PFSK-1 (cell line): ENCODE results near the gene PTCD1.

ENCODE experiments used
- FOXP2 ChIP-seq: optimal IDR thresholded peaks from 2 replicates; pipeline ENCODE3; 2011; ENCODE audit warnings: borderline replicate concordance, control low read depth, inconsistent platforms; ENCODE audit not compliant: insufficient read depth; ENCODE audit errors: extremely low read length, extremely low read depth
- POLR2AphosphoS5 ChIP-seq: IDR thresholded peaks from 2 replicates; pipeline ENCODE4 v1.6.1; 2012; ENCODE audit warnings: low read depth, mild to moderate bottlenecking, control low read depth, low read length, moderate library complexity
- SIN3A ChIP-seq: IDR thresholded peaks from 2 replicates; pipeline ENCODE4 v1.6.1; 2012; ENCODE audit warnings: mild to moderate bottlenecking, low read length, moderate library complexity, borderline replicate concordance; ENCODE audit not compliant: insufficient read depth
- TAF1 ChIP-seq: IDR thresholded peaks from 2 replicates; pipeline ENCODE4 v1.6.1; 2012; ENCODE audit warnings: low read length, control low read depth, borderline replicate concordance; ENCODE audit not compliant: insufficient read depth
- TF ChIP-seq, protein P1 (sequence below), 2 experiments: IDR thresholded peaks; 2 replicates each; pipeline versions ENCODE4 v1.6.1 to v1.8.0; 2011 to 2012; ENCODE audit warnings: low read depth in 2 of 2, low read length in 2 of 2, control low read depth in 1 of 2, inconsistent platforms in 1 of 2, mild to moderate bottlenecking in 1 of 2, moderate library complexity in 1 of 2; ENCODE audit not compliant: insufficient read depth in 1 of 2

PTCD1 gene

DNA sequence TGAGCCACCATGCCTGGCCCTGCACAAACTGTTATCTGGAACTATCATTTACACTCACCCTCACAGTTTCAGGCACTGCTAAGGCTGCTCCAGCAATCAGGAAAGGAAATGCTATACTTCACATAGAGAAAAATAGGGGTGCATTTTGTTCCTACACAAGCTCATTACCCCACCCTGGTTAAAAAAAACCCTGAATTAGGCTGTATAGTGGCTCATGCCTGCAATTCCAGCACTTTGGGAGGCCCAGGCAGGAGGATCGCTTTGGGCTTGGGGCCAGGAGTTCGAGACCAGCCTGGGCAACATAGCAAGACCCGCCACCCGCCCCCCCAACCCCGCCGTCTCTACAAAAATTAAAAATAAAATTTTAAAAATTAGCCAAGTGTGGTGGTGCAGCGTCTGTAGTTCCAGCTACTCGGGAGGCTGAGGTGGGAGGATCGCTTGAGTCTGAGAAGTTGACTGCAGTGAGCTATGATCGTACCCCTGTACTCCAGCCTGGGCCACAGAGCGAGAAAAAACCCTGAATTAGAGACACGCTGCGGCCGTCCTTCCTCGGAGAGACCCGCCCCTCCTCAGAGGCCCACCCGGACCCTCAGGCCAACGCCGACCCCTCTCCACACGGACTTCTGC is 539 bp downstream of the PTCD1 start:
- no peak for TF ChIP-seq TAF1
- no peak for TF ChIP-seq FOXP2
- TF ChIP-seq SIN3A: no peak
- no peak for TF ChIP-seq POLR2AphosphoS5
- TF ChIP-seq, protein P1, sequence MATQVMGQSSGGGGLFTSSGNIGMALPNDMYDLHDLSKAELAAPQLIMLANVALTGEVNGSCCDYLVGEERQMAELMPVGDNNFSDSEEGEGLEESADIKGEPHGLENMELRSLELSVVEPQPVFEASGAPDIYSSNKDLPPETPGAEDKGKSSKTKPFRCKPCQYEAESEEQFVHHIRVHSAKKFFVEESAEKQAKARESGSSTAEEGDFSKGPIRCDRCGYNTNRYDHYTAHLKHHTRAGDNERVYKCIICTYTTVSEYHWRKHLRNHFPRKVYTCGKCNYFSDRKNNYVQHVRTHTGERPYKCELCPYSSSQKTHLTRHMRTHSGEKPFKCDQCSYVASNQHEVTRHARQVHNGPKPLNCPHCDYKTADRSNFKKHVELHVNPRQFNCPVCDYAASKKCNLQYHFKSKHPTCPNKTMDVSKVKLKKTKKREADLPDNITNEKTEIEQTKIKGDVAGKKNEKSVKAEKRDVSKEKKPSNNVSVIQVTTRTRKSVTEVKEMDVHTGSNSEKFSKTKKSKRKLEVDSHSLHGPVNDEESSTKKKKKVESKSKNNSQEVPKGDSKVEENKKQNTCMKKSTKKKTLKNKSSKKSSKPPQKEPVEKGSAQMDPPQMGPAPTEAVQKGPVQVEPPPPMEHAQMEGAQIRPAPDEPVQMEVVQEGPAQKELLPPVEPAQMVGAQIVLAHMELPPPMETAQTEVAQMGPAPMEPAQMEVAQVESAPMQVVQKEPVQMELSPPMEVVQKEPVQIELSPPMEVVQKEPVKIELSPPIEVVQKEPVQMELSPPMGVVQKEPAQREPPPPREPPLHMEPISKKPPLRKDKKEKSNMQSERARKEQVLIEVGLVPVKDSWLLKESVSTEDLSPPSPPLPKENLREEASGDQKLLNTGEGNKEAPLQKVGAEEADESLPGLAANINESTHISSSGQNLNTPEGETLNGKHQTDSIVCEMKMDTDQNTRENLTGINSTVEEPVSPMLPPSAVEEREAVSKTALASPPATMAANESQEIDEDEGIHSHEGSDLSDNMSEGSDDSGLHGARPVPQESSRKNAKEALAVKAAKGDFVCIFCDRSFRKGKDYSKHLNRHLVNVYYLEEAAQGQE (IDR thresholded peaks at IDR 0.05; ENCODE audit: insufficient read depth in 1 of 2, low read depth in 2 of 2, low read length in 2 of 2): no peak

DNA sequence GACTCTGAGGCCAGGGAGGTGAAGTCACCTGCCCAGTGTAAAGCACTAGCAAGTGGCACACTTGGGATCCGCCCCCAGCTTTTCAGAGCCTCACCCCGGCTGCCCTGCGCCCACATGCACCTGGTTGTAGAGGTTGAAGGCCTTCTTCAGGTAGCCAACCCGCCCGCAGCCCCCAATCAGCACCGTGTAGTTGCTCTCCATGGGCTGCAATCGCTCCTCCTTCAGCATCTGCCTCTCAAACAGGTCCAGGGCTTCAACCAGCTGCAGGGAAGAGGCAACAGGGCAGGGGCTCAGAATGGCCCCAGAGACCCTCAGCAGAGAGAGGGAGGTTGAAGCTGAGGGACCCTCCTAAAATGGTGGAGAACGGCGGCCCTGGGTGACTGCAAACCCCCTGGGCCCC is 5.4 kb downstream of the PTCD1 start:
- TF ChIP-seq FOXP2 (no peak), TAF1 (no peak), POLR2AphosphoS5 (no peak), SIN3A (no peak)
- TF ChIP-seq, protein P1 (IDR thresholded peaks at IDR 0.05; ENCODE audit: insufficient read depth in 1 of 2, low read depth in 2 of 2, low read length in 2 of 2): no peak

DNA sequence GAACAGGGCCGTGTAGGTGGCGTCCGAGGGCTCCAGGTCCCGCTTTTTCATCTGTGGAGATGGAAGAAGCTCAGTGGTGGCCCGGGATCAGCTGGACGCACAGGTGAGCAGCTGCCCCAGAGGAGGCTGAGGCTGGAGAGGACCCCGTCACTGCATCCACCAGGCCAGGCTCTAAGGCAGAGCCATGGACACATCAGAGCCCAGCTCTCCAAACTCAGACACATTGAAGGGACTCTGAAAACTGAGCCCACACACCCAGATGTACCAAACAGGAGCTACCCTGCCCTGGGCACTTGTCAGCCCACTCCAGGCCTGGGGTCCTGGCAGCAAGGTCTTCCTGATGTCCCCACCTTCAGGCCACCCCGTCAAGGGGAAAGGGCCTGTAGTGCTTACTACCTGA is 8.8 kb downstream of the PTCD1 start:
- TF ChIP-seq FOXP2 (no peak), SIN3A (no peak), TAF1 (no peak), POLR2AphosphoS5 (no peak)
- TF ChIP-seq, protein P1 (IDR thresholded peaks at IDR 0.05; ENCODE audit: insufficient read depth in 1 of 2, low read depth in 2 of 2, low read length in 2 of 2): no peak

DNA sequence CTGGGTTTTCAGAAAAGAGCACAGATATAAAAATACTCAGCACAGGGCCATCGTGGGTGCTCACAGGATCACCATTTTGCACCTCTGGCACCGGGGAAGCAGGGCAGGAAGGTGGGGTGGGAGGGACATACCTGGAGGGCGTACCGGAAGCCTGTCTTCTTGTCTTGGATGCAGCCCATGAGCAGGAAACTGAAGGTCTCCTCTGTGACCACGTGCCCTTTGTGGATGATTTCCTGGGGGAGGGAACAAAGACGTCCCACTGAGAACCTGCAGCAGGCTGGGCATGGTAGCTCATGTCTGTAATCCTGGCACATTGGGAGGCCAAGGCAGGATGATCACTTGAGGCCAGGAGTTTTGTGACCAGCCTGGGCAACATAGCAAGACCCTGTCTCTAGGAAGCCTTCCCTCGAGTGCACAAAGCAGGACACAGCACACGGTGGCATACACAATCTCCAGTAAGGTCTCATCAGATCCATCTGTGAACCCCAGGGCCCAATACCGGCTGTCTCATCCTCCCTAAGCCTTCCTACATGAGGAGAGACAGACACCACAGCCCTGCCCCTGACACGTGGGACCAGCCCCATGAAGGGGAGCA is 9.5 kb downstream of the PTCD1 start:
- TF ChIP-seq, protein P1 (IDR thresholded peaks at IDR 0.05; ENCODE audit: insufficient read depth in 1 of 2, low read depth in 2 of 2, low read length in 2 of 2): no peak
- TF ChIP-seq SIN3A (no peak), TAF1 (no peak), FOXP2 (no peak), POLR2AphosphoS5 (no peak)
